ENCODE data around the gene P2RX3.

The P2RX3 gene

GRCh38 chr11:57347336-57347735, 9.2 kb downstream of the P2RX3 start:
- H3K36me3 ChIP-seq: no peaks in the 10 kb centered on the region
- no peak overlapping the region for H3K4me2 ChIP-seq
- H3K27ac ChIP-seq: peak overlapping the region in 1 of 11 experiments; percentile 34; a peak in 1 of 22 replicates

GRCh38 chr11:57348052-57348451, 9.9 kb downstream of the P2RX3 start:
- H3K4me2 ChIP-seq: peak overlapping the region in 2 of 11 experiments; percentile 9 to 11; a peak in 1 of 22 replicates

More at GRCh38 chr11:57347336-57347735, 9.2 kb downstream of the P2RX3 start:
- Histone ChIP-seq H3K4me1 (peaks cover 0 to 20% (median 3%) of the 10 kb centered on the region in 10 experiments; a peak in 7 of 20 replicates), H3K27me3 (no peaks in the 10 kb centered on the region), H3K9ac (peak overlapping the region in 2 of 11 experiments; percentile 21 to 29; a peak in 2 of 22 replicates), H3K9me3 (replicated peaks in 1 of 11) (peaks cover 14 to 23% (median 18%) of the 10 kb centered on the region in 11 experiments), H4K20me1 (no peaks in the 10 kb centered on the region), H3K4me3 (no peak overlapping the region)
- no peak for TF ChIP-seq Cebpa-rat (IDR thresholded peaks at IDR 0.05)

GRCh38 chr11:57348636-57349313, 10.6 kb downstream of the P2RX3 start:
- Histone ChIP-seq H3K27ac (no peak overlapping the region; a peak in 1 of 22 replicates), H4K20me1 (no peaks in the 10 kb centered on the region), H3K4me2 (peak overlapping the region in 1 of 11 experiments; percentile 9; a peak in 1 of 22 replicates), H3K9me3 (replicated peaks in 1 of 11) (peaks cover 14 to 29% (median 21%) of the 10 kb centered on the region in 11 experiments), H3K9ac (no peak overlapping the region; a peak in 1 of 22 replicates), H3K27me3 (no peaks in the 10 kb centered on the region), H3K4me3 (no peak overlapping the region), H3K36me3 (no peaks in the 10 kb centered on the region), H3K4me1 (peaks cover under 1 to 22% (median 12%) of the 10 kb centered on the region in 10 experiments; a peak in 19 of 20 replicates)
- TF ChIP-seq Cebpa-rat (IDR thresholded peaks at IDR 0.05): no peak

More at GRCh38 chr11:57348052-57348451, 9.9 kb downstream of the P2RX3 start:
- no peaks in the 10 kb centered on the region for H4K20me1 ChIP-seq
- peak overlapping the region in 3 of 11 experiments; percentile 29 to 34 (median 34); a peak in 3 of 22 replicates for H3K27ac ChIP-seq
- no peak overlapping the region for H3K4me3 ChIP-seq
- peak overlapping the region in 3 of 11 experiments; percentile 15 to 29 (median 21); a peak in 2 of 22 replicates for H3K9ac ChIP-seq
- peaks cover 14 to 29% (median 21%) of the 10 kb centered on the region in 11 experiments for H3K9me3 ChIP-seq (replicated peaks in 1 of 11)
- H3K4me1 ChIP-seq: peaks cover 0 to 20% (median 5%) of the 10 kb centered on the region in 10 experiments; a peak in 9 of 20 replicates
- TF ChIP-seq Cebpa-rat (IDR thresholded peaks at IDR 0.05): no peak
- no peaks in the 10 kb centered on the region for H3K27me3 ChIP-seq
- H3K36me3 ChIP-seq: no peaks in the 10 kb centered on the region

GRCh38 chr11:57349491-57350274, 11.5 kb downstream of the P2RX3 start:
- TF ChIP-seq Cebpa-rat (IDR thresholded peaks at IDR 0.05): no peak
- no peaks in the 10 kb centered on the region for H3K36me3 ChIP-seq
- H3K27me3 ChIP-seq: no peaks in the 10 kb centered on the region
- no peak overlapping the region for H3K4me3 ChIP-seq
- no peaks in the 10 kb centered on the region for H4K20me1 ChIP-seq
- peaks cover 10 to 28% (median 20%) of the 10 kb centered on the region in 10 experiments for H3K4me1 ChIP-seq
- H3K27ac ChIP-seq: no peak overlapping the region
- no peak overlapping the region; a peak in 1 of 22 replicates for H3K4me2 ChIP-seq
- H3K9me3 ChIP-seq (replicated peaks in 1 of 11): peaks cover 14 to 29% (median 21%) of the 10 kb centered on the region in 11 experiments
- no peak overlapping the region for H3K9ac ChIP-seq

- H3K27me3 ChIP-seq: no peaks in the 10 kb centered on the region
- H3K9me3 ChIP-seq (replicated peaks in 1 of 11): peaks cover 14 to 29% (median 21%) of the 10 kb centered on the region in 11 experiments
- no peak overlapping the region for H3K4me3 ChIP-seq
- H3K9ac ChIP-seq: 0 out of 22 replicates have a peak overlapping the region, but pooled peaks of 1 of the 11 experiments have one; percentile 72
- peaks cover 40 to 49% (median 45%) of the 10 kb centered on the region in 10 experiments for H3K4me1 ChIP-seq
- TF ChIP-seq Cebpa-rat (IDR thresholded peaks at IDR 0.05): no peak
- peak overlapping the region in 5 of 11 experiments; percentile 65 to 82 (median 78); a peak in 8 of 22 replicates for H3K27ac ChIP-seq
- H4K20me1 ChIP-seq: no peaks in the 10 kb centered on the region
- peak overlapping the region in 5 of 11 experiments; percentile 75 to 87 (median 86); a peak in 3 of 22 replicates for H3K4me2 ChIP-seq
- no peaks in the 10 kb centered on the region for H3K36me3 ChIP-seq
Measured at GRCh38 chr11:57353036-57353435, 14.9 kb downstream of the P2RX3 start.

GRCh38 chr11:57353446-57353845, 15.3 kb downstream of the P2RX3 start:
- no peaks in the 10 kb centered on the region for H3K27me3 ChIP-seq
- peaks cover 40 to 53% (median 44%) of the 10 kb centered on the region in 10 experiments for H3K4me1 ChIP-seq
- peak overlapping the region in 7 of 11 experiments; percentile 73 to 87 (median 82); a peak in 12 of 22 replicates for H3K4me2 ChIP-seq
- H3K4me3 ChIP-seq: no peak overlapping the region
- no peaks in the 10 kb centered on the region for H4K20me1 ChIP-seq
- peaks cover 14 to 29% (median 21%) of the 10 kb centered on the region in 11 experiments for H3K9me3 ChIP-seq (replicated peaks in 1 of 11)
- peak overlapping the region in 2 of 11 experiments; percentile 53 to 72; a peak in 2 of 22 replicates for H3K9ac ChIP-seq
- peak overlapping the region in 6 of 11 experiments; percentile 52 to 82 (median 77); a peak in 9 of 22 replicates for H3K27ac ChIP-seq
- TF ChIP-seq Cebpa-rat (IDR thresholded peaks at IDR 0.05): no peak
- no peaks in the 10 kb centered on the region for H3K36me3 ChIP-seq

GRCh38 chr11:57353852-57354251, 15.7 kb downstream of the P2RX3 start:
- Histone ChIP-seq H3K27ac (peak overlapping the region in 10 of 11 experiments; percentile 25 to 82 (median 68); a peak in 17 of 22 replicates), H3K9ac (peak overlapping the region in 8 of 11 experiments; percentile 41 to 72 (median 56); a peak in 14 of 22 replicates), H3K27me3 (no peaks in the 10 kb centered on the region), H3K4me3 (no peak overlapping the region), H3K9me3 (replicated peaks in 1 of 11) (peaks cover 14 to 29% (median 21%) of the 10 kb centered on the region in 11 experiments), H4K20me1 (no peaks in the 10 kb centered on the region), H3K4me1 (peaks cover 43 to 57% (median 47%) of the 10 kb centered on the region in 10 experiments), H3K36me3 (no peaks in the 10 kb centered on the region), H3K4me2 (peak overlapping the region in 10 of 11 experiments; percentile 70 to 87 (median 76); a peak in 20 of 22 replicates)
- TF ChIP-seq Cebpa-rat (IDR thresholded peaks at IDR 0.05): no peak

- H3K4me1 ChIP-seq: peaks cover 43 to 65% (median 53%) of the 10 kb centered on the region in 10 experiments
- 0 out of 20 replicates have a peak overlapping the region, but pooled peaks of 1 of the 10 experiments have one; percentile 15 for H3K4me3 ChIP-seq
- no peaks in the 10 kb centered on the region for H4K20me1 ChIP-seq
- peaks cover 14 to 29% (median 21%) of the 10 kb centered on the region in 11 experiments for H3K9me3 ChIP-seq (replicated peaks in 1 of 11)
- TF ChIP-seq Cebpa-rat (IDR thresholded peaks at IDR 0.05): peak in 4 of 11 experiments; percentile 41 to 48 (median 44); a peak in 1 of 22 replicates
- H3K27ac ChIP-seq: peak overlapping the region in 9 of 11 experiments; percentile 43 to 82 (median 72); a peak in 17 of 22 replicates
- peak overlapping the region in 10 of 11 experiments; percentile 37 to 72 (median 54); a peak in 15 of 22 replicates for H3K9ac ChIP-seq
- no peaks in the 10 kb centered on the region for H3K36me3 ChIP-seq
- peak overlapping the region; percentile 70 to 87 (median 75) for H3K4me2 ChIP-seq
- no peaks in the 10 kb centered on the region for H3K27me3 ChIP-seq
Measured at GRCh38 chr11:57354699-57355098, 16.5 kb downstream of the P2RX3 start.
